ENCODE measurements around the gene INSYN2B. TPM values are rescaled to one million over a fixed set of nuclear protein-coding genes. Genes with fewer than 3 reads are reported as not detected.

Gene INSYN2B
- total RNA-seq, 1 experiment from 2014 or later = 0.19 TPM

- no peaks in the 10 kb centered on the region for H3K27me3 Mint-ChIP-seq (ENCODE audit: insufficient read depth, unreplicated experiment)
- peaks cover 13% of the 10 kb centered on the region for H3K9me3 Mint-ChIP-seq (ENCODE audit: unreplicated experiment)
- H3K27ac Mint-ChIP-seq (ENCODE audit: low read depth, unreplicated experiment) = no peak overlapping the region
- CTCF ChIA-PET = interaction anchor here (0.6 to 4.5 kb wide), 6 partner anchors 8 to 763 kb away, joined by 3 to 20 read pairs (median 4); partner anchors contain the start of gene INSYN2B
- intact Hi-C loops (cut with micrococcal nuclease) = no loop called here
- no peak overlapping the region for H3K4me3 Mint-ChIP-seq (ENCODE audit: unreplicated experiment)
- no TSS peak for BruUV-seq (replicated peaks)
- TF ChIP-seq CTCF (IDR thresholded peaks at IDR 0.05; ENCODE audit: unreplicated experiment) = no peak
- no peak for DNase-seq (ENCODE audit: unreplicated experiment)
- H3K4me1 Mint-ChIP-seq (ENCODE audit: insufficient read depth, unreplicated experiment) = no peaks in the 10 kb centered on the region
- POLR2A ChIA-PET = no interaction called here
- no peaks in the 10 kb centered on the region for H3K36me3 Mint-ChIP-seq (ENCODE audit: insufficient read depth, unreplicated experiment)
These were observed 75.3 kb downstream of the INSYN2B start for GRCh38 chr5:169905017-169905416.

DNA sequence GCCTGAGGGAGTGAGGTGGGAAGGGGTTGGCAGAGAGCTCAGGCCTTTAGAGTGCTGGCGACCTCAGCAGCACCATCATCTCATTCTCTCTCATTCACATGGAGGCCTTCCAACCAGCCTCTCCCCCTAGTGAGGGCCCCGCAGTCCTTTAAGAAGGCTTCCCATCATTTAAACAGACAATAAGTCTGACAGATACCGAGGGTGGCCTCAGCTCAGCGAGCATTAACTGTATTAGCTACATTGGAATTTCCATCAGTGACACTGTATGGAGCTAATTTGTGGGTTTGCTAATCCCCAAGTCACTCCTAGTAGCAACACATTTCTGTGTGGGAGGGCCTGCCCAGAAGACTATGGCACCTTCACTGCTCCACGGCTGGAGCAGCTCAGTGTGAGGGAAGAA lies 75.8 kb downstream of the INSYN2B start:
- no TSS peak for BruUV-seq (replicated peaks)

GRCh38 chr5:169904059-169904458 lies 76.2 kb downstream of the INSYN2B start:
- POLR2A ChIA-PET = no interaction called here
- H3K4me3 Mint-ChIP-seq (ENCODE audit: unreplicated experiment) = no peak overlapping the region

More for the DNA sequence above, 75.8 kb downstream of the INSYN2B start:
- CTCF ChIA-PET = interaction anchor here (0.9 to 1.0 kb wide), 3 partner anchors 9 to 202 kb away, joined by 4 to 7 read pairs (median 5); no protein-coding TSS in a partner anchor
- no peaks in the 10 kb centered on the region for H3K27me3 Mint-ChIP-seq (ENCODE audit: insufficient read depth, unreplicated experiment)
- no peaks in the 10 kb centered on the region for H3K4me1 Mint-ChIP-seq (ENCODE audit: insufficient read depth, unreplicated experiment)
- no peak for TF ChIP-seq CTCF (IDR thresholded peaks at IDR 0.05; ENCODE audit: unreplicated experiment)
- POLR2A ChIA-PET = no interaction called here
- intact Hi-C loops (cut with micrococcal nuclease) = no loop called here
- DNase-seq (ENCODE audit: unreplicated experiment) = no peak
- H3K36me3 Mint-ChIP-seq (ENCODE audit: insufficient read depth, unreplicated experiment) = no peaks in the 10 kb centered on the region
- H3K4me3 Mint-ChIP-seq (ENCODE audit: unreplicated experiment) = no peak overlapping the region
- H3K9me3 Mint-ChIP-seq (ENCODE audit: unreplicated experiment) = peaks cover 13% of the 10 kb centered on the region
- no peak overlapping the region for H3K27ac Mint-ChIP-seq (ENCODE audit: low read depth, unreplicated experiment)

GRCh38 chr5:169901896-169902295 lies 78.4 kb downstream of the INSYN2B start:
- Mint-ChIP-seq H3K27ac (ENCODE audit: low read depth, unreplicated experiment) (no peak overlapping the region), H3K4me1 (ENCODE audit: insufficient read depth, unreplicated experiment) (no peaks in the 10 kb centered on the region), H3K4me3 (ENCODE audit: unreplicated experiment) (no peak overlapping the region), H3K36me3 (ENCODE audit: insufficient read depth, unreplicated experiment) (no peaks in the 10 kb centered on the region), H3K9me3 (ENCODE audit: unreplicated experiment) (peaks cover 13% of the 10 kb centered on the region), H3K27me3 (ENCODE audit: insufficient read depth, unreplicated experiment) (no peaks in the 10 kb centered on the region)
- intact Hi-C loops (cut with micrococcal nuclease) = no loop called here
- no peak for TF ChIP-seq CTCF (IDR thresholded peaks at IDR 0.05; ENCODE audit: unreplicated experiment)
- POLR2A ChIA-PET = no interaction called here
- no TSS peak for BruUV-seq (replicated peaks)
- CTCF ChIA-PET = interaction anchor here (1.4 kb wide), 1 partner anchor 200 kb away, joined by 3 read pairs; no protein-coding TSS in a partner anchor
- DNase-seq (ENCODE audit: unreplicated experiment) = no peak

More at GRCh38 chr5:169904059-169904458, 76.2 kb downstream of the INSYN2B start:
- Mint-ChIP-seq H3K9me3 (ENCODE audit: unreplicated experiment) (peaks cover 13% of the 10 kb centered on the region), H3K27ac (ENCODE audit: low read depth, unreplicated experiment) (no peak overlapping the region), H3K36me3 (ENCODE audit: insufficient read depth, unreplicated experiment) (no peaks in the 10 kb centered on the region), H3K4me1 (ENCODE audit: insufficient read depth, unreplicated experiment) (no peaks in the 10 kb centered on the region), H3K27me3 (ENCODE audit: insufficient read depth, unreplicated experiment) (no peaks in the 10 kb centered on the region)
- no peak for TF ChIP-seq CTCF (IDR thresholded peaks at IDR 0.05; ENCODE audit: unreplicated experiment)
- no TSS peak for BruUV-seq (replicated peaks)
- intact Hi-C loops (cut with micrococcal nuclease) = no loop called here
- CTCF ChIA-PET = interaction anchor here (1.0 kb wide), 1 partner anchor 77 kb away, joined by 7 read pairs; no protein-coding TSS in a partner anchor
- DNase-seq (ENCODE audit: unreplicated experiment) = no peak

Data from MCF 10A (cell line).